Activated CD4-positive, CD25-positive, alpha-beta regulatory T cell (primary cell): ENCODE data around the gene CSRP3.
"Not testable (repeated sequence)": the region's sequence is repeated elsewhere in the genome, so short reads cannot be mapped to it uniquely, and the experiment has no call there.

ENCODE experiments used
- DNase-seq, 4 experiments: peaks; one replicate each; lab custom pipeline; 2025; lab: John Stamatoyannopoulos, UW

Gene CSRP3

GRCh38 chr11:19187114-19187832, 14.5 kb downstream of the CSRP3 start:
- no peak for DNase-seq

GRCh38 chr11:19185516-19186052, 16.2 kb downstream of the CSRP3 start:
- DNase-seq: no peak

GRCh38 chr11:19185036-19185435, 16.7 kb downstream of the CSRP3 start:
- no peak for DNase-seq

GRCh38 chr11:19183646-19184045, 18.1 kb downstream of the CSRP3 start:
- DNase-seq: no peak

GRCh38 chr11:19181531-19182261, 20.1 kb downstream of the CSRP3 start:
- DNase-seq: no peak

GRCh38 chr11:19176629-19177186, 25.1 kb downstream of the CSRP3 start:
- no peak for DNase-seq

- DNase-seq: no peak
Measured at GRCh38 chr11:19173964-19174638, 27.7 kb downstream of the CSRP3 start.

- no peak for DNase-seq
Measured at GRCh38 chr11:19173004-19173689, 28.6 kb downstream of the CSRP3 start.

GRCh38 chr11:19168090-19168489, 33.7 kb downstream of the CSRP3 start:
- DNase-seq: no peak

GRCh38 chr11:19164881-19165280, 36.9 kb downstream of the CSRP3 start:
- DNase-seq: no peak

GRCh38 chr11:19164230-19164855, 37.4 kb downstream of the CSRP3 start:
- DNase-seq: no peak

- DNase-seq: no peak
Measured at GRCh38 chr11:19163617-19164016, 38.2 kb downstream of the CSRP3 start.

GRCh38 chr11:19162951-19163505, 38.8 kb downstream of the CSRP3 start:
- DNase-seq: no peak

GRCh38 chr11:19161651-19162050, 40.1 kb downstream of the CSRP3 start:
- DNase-seq: no peak

GRCh38 chr11:19160847-19161246, 40.9 kb downstream of the CSRP3 start:
- DNase-seq: no peak

GRCh38 chr11:19156892-19157291, 44.9 kb downstream of the CSRP3 start:
- no peak for DNase-seq

GRCh38 chr11:19145319-19145718, 56.5 kb downstream of the CSRP3 start:
- no peak for DNase-seq

- DNase-seq: not testable (repeated sequence)
Measured at GRCh38 chr11:19136884-19137283, 64.9 kb downstream of the CSRP3 start.

GRCh38 chr11:19134004-19134403, 67.8 kb downstream of the CSRP3 start:
- DNase-seq: no peak
